AG08395 (cell line): ENCODE measurements around the gene THSD4.
A peak's percentile ranks its signal among the peaks of the same experiment; 100 is the strongest.
"Not testable (repeated sequence)": the region's sequence is repeated elsewhere in the genome, so short reads cannot be mapped to it uniquely, and the experiment has no call there.

ENCODE experiments used
- DNase-seq: peaks from one replicate; pipeline ENCODE4 v3.0.0; 2012; ENCODE audit warnings: mixed read lengths, low spot score

The THSD4 gene

DNA sequence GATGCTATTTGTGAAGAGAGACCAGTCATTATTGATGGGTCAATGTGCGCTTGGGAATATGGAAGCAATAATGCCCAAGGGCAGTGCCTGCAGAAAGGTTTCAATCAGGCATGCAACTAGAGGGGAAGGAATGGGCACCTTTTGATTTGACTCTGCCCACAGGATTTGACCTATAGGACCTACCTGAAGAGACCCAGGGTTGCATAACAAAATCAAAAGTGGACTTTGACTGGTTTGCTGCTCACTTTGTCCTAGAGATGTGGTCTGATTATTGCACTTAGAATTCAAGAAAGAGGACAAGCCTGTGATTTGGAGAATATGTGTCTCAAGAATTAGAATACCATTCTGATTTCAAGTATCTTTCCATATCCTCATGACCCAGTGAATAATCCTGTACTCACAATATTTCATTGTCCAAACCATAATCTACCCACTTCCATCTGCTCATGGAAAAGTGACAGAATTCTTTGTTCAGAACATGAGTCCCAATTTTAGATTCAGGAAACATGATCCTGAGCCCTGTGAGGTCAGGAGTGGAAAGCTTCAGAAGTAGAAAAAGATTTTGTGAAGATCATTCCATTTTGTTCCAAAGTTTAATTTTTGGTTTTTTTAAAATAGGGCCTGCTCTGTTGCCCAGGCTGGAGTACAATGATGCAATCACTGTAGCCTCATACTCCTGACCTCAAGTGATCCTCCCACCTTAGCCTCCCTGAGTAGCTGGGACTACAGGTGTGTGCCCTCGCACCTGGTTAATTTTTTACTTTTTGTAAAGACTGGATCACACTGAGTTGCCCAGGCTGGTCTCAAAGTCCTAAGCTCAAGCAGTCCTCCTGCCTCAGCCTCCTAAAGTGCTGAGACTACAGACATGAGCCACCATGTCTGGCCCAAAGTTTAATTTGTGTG lies 543.8 kb downstream of the THSD4 start:
- DNase-seq: no peak

DNA sequence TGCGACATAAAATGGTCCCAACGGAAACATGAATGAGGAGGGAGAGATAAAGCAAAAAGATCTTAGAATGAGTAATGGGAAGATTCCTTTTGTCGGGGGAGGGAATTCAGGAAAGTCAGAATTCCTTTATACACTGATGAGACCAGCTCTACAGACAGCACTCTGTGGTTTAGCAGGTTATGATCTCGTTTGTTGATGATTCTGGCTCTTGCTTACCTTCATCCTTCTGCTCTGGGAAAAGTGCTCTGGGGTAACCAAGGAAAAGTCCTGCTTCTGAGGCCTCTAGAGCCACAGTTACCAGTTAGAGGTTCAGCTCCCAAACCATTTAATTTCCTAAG lies 544.4 kb downstream of the THSD4 start:
- DNase-seq: no peak

DNA sequence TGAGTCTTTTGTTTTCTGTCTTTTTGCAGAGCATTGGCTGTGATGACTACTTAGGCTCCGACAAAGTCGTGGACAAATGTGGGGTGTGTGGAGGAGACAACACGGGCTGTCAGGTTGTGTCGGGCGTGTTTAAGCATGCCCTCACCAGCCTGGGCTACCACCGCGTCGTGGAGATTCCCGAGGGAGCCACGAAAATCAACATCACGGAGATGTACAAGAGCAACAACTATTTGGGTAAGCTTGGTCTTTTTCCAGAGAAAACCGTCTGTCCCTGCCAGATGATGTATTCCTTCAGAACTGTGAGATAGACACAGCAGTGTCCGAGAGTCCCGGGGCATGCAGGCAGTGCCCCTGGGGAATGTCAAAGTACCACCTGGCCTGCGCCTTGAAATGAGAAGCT lies 545.2 kb downstream of the THSD4 start:
- no peak for DNase-seq

DNA sequence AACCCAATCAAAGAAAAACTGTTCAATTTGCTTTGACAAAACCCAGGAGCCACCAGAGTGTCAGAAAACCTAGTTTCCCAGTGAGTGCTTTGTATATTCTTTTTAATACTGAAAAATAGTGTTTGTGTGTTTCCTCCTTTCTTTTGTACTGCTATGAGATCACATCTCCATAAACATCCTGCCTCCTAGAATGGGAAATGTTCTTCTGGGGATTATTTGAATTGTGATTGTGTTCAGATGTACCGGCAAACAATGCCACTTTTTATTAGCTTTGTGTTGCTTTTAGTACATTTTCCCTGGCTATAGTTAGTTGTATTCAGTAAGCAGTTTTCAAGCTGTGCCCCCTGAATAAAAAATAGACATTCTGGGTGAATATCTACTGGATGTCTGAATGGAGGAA lies 547.0 kb downstream of the THSD4 start:
- no peak for DNase-seq

DNA sequence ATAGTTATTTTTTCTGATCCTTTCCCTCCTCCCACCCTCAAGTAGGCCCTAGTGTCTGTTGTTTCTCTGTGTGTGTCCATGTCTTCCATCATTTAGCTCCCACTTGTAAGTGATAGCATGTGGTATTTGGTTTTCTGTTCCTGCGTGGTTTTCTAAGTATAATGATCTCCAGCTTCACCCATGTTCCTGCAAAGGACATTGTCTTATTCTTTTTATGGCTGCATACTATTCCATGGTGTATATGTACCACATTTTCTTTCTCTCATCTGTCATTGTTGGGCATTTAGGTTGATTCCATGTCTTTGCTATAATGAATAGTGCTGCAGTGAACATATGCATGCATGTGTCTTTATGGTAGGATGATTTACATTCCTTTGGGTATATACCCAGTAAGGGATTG lies 549.4 kb downstream of the THSD4 start:
- no peak for DNase-seq

DNA sequence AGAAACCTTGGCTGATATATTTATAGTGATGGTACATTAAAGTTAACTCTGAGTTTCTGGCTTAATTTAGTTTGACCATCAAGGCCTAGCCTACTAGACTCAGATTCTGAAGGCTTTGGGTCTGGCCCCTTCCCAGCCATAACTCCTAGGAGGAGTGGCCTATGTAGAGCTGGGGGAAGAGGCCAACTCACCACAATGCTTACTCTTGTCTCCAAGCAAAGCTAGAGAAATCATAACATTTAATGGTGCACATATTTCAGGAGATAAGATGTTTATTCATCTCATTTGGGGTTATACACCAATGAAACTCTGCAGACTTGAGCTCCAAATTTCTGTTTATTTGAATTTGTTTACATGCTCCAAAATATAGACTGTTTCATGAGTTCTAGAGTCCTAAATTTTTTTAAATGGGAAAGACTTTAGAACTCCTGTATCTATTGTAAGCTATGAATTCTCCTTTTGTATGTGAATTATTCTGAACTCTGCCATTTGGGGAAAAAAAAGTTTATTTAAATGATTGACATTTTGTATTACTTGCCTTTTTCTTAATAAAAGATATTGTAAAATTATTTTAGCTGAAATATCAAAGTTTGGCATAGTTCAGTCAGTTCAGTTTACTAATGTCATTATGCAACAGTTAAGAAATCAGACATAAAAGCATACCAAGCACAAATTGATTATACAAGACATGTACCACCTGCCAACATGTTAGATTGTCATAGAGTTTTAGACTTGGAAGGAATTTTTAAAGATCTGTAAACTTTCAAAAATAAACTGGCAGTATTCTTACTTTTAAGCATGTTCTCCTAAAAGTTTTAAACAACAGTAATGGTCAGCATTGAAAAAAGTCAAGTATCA lies 551.7 kb downstream of the THSD4 start:
- no peak for DNase-seq

DNA sequence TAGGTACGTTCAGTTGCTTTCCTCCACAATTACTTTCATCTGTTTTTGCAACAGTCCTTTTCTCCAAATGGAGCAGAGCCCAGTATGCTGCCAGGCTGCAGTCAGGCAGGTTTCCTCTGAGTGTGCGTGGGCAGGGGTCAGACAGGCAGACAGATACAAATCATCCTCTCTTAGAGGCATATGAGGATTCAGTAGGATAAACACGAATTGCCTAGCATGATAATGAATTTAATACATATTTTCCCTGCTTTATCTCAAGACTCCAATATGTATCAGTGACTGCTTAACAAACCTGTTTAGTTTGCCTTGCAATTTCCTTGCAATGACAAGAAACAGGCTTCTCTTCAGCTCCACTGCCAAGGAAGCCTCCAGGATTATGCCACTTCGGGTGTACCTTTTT lies 554.4 kb downstream of the THSD4 start:
- DNase-seq: no peak

DNA sequence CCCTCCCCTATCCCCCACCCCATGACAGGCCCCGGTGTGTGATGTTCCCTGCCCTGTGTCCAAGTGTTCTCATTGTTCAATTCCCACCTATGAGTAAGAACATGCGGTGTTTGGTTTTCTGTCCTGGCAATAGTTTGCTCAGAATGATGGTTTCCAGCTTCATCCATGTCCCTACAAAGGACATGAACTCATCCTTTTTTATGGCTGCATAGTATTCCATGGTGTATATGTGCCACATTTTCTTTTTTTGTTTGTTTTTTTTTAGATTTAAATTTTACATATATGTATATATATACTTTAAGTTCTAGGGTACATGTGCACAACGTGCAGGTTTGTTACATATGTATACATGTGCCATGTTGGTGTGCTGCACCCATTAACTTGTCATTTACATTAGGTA lies 555.0 kb downstream of the THSD4 start:
- DNase-seq: not testable (repeated sequence)

DNA sequence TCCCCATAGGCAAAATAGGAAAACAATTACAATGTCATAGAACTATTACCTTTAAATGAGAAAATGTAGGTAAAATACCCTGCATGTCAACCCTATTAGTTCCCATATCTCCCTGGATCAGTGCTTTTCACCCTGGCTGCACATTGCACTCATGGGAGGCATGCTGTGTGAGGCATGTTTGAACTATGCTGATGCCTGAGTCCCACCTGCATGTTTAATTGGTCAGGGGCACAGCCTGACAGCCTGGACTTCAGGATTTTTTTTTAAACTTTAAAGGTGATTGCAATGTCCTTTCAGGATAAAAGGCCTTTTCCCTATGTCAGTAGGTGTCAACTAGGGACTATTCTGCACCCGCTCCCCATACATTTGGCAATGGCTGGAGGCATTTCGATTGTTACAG lies 559.1 kb downstream of the THSD4 start:
- no peak for DNase-seq

DNA sequence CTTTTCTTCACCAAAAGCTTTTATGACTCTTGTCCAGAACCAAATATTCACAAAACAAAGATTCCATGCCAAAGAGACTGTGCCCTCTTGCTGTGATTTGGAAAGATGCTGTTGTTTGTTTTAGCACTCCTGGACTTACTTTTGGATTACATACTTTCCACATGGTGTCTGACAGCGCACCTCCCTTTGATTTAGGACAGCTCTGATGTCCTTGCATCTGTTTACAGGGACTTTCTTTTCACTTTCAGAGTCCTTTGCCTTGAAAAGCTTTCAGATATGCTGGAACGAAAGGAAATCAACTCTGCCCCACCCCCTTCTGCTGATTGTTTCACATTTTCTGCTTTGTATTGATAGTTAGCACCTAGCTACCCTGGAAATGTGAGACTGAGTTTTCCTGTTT lies 562.1 kb downstream of the THSD4 start:
- no peak for DNase-seq

DNA sequence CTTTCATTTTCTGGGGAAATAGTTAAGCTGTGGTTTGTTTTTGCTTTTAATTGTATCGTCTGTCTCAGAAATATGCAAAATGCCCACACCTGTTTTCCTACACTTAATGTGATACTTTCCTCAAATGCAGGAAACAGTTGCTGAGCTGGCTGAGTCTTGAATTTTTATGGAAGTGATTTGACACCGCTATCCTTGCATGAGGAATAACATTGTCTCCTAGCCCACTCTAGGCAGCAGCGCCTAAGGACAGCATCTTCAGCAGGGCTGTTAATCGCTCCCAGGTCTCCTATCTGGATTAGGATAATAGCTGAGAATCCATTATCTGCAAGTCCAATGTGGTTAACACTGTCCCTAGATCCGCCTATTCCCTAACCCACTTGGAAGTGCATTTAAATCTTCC lies 562.5 kb downstream of the THSD4 start:
- no peak for DNase-seq

DNA sequence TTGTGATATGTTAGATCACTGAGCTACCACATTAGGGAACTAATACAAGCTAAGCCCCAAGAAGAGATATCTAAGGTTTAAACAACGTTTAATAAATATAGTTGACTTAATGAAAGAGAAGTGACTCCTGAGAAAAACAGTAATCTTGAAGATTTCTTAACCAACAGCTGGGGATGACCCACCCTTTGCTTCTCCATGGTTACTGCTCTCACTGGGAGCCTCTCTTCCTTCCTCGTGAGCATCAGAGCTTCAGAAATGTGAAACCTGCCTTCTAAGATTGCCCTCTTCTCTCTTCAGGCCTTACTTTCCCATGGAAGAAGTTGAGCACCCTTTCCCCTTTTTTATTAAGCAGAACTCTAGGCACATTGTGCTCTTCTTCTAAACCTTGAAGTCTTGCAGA lies 562.9 kb downstream of the THSD4 start:
- no peak for DNase-seq

DNA sequence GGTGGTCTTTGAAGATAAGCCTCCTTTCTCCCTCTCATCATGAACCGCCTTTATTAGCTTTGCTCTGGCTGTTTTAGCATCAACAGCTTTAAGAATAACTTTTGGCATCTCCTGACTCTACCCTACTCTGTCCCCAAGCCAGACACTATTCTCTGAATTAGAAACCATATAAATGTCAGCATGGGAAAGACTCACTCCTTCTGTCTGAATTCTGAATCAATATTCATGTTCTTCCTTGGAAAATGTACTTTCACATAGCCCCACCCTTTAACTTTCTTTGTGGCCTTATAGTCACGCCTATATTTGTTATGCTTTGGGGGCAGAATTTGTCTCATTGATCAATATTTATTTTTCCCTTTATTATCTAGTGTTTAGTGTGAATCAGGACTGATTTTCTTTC lies 563.3 kb downstream of the THSD4 start:
- DNase-seq: no peak

DNA sequence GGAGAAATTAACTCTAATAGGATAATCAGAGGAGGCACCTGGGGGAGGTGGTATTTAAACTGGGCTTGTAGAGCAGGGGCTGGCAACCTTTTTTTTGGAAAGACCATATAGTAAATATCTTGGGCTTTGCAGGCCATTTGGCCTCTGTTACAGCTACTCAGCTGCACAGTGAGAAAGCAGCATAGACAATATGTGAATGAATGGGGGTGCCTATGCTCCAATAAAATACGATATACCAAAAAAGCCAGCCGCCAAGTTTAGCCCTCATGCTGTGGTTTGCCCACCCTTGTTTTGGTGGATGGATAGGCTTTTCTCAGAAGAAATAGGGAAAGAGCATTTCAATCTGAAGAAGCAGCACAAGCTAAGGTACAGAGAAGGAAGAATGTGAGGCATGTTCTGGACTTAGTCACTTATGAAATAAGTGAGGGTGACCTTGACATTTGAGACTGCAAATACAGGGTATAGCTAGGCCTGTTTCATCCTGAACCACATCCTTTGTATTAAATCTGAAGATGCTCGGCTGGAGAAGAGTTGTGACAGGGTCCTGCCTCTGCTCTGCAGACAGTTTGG lies 564.0 kb downstream of the THSD4 start:
- no peak for DNase-seq

DNA sequence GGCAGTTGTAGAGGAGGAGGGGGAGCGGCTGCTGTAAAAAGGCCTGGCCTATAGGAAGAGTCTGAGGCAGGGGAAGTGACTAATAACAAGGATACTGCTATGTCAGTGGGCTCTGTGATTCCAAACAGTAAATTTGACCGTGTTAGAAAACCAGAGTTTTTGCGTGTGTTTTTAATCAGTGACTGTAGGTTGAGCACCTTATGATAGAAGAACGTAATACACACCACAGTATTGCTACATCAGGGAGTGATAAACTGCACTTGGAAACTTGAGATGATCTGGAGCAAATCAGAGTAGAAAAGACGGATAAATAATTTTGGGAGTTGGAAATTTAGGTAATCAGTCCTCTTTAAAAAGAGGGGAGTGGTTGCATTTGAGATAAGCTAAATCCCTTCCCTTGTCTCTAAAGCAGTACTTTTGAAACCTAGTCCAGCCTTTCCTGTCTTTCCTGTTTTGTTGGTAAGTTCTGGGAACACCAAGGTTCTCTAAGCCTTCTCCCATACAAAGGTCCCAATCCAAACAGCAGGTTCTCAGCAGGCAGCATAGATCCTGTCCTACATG lies 564.6 kb downstream of the THSD4 start:
- DNase-seq: peak; percentile 31

DNA sequence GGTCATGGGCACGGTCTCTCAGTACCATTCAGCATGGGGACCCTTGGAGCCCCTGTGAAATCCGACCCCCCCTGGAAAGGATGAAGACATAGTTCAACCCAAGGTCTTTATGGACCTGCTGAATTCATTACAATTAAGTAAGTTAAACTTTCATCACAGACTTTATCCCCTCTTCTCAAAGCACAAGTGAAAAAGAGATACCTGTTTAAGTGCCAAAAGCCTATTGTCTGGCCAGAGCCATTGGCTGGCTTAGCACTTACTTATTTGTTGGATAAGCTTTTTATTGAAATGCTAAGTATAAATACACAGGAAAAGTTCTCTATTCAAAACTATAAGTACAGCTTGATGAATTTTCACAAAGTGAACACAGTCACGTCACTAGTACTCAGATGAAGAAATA lies 566.7 kb downstream of the THSD4 start:
- DNase-seq: no peak

DNA sequence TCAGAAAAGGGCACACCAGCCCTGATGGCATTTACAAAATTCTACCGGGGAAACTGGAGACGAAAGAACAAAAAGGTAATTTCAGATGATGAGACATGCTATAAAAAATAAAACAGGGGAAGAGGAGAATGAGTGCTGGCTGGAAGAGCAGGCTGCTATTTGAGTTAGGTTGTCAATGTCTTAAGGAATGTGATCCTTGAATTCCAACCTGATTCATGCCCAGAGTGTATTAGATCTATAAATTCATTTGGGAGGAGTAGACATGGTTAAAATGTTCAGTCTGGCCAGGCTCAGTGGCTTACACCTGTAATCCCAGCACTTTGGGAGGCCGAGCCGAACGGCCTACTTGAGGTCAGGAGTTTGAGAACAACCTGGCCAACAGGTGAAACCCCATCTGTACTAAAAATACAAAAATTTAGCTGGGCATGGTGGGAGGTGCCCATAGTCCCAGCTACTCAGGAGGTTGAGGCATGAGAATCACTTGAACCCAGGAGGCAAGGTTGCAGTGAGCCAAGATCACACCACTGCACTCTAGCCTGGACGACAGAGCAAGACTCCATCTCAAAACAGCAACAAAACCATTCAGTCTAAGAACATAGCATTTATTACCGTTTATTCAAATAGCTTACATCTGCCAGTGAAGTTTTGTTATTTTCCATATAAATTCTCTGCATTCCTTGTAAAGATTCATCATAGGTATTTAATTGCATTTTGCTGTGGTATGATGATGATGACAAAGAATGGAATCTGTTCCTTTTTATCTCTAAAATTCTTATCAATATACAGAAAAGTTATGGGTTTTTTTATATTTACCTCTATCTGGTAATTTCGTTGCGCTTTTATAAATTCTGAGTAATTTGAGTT lies 568.4 kb downstream of the THSD4 start:
- DNase-seq: peak; percentile 36

DNA sequence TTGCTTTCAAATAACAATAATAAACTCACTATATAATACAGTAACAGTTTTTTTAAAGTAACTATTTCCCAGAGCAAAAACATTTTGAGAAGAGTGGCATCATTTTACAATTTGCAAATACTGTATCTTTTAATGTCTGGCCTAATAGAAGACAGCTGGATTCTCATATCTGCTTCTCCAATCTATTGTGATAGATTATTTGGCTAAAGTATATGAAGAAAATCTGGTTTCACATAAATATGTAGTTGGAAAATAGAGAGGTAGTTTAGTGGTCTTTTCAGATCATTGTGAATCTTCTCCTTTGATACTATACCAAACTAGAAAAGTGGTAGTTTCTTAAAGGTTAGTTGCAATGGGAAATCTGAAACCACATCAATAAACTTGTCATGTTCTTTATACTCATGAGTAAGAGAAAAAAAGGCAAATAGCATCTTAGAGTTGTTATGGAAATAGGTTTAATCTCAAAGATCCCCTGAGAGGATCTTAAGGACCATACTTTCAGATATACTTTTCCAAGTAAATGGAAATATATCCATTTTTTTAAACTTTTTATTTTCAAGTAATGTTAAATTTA lies 570.2 kb downstream of the THSD4 start:
- no peak for DNase-seq

DNA sequence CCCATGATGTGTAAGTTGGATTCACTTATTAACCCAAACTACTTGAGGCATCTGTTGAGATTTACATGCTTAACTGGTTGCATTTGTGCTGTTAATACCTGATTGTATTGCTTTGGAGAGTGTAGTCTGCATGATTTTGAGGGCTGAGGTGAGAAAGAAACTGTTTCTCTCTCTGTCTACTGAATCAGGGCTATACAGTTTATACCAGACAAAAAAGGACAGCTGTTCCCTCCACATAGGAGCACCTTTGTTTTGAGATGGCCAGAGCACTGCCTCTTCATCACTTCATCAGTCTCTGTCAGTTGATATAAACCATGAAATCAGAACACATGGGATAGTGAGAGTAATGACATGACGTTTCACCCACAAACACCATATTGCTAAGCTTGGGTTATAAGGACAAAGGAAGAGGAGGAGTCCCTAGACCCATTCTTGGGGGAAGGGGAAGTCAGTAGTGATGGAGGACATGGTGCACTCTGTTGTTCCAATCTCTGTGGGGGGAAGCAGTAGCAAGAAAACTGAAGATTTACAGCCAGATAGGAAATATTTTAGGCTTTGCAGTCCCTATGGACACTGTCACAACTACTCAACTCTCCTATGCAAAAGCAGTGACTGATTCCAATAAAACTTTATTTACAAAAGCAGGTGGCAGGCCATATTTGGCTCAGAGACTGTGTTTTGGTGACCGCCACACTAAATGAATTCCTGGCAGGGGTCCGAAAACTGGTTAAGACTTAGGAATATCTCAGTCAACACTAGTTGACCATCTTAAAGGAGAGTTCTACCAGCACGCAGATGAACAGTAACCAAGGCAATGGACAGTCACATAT lies 571.2 kb downstream of the THSD4 start:
- DNase-seq: no peak

DNA sequence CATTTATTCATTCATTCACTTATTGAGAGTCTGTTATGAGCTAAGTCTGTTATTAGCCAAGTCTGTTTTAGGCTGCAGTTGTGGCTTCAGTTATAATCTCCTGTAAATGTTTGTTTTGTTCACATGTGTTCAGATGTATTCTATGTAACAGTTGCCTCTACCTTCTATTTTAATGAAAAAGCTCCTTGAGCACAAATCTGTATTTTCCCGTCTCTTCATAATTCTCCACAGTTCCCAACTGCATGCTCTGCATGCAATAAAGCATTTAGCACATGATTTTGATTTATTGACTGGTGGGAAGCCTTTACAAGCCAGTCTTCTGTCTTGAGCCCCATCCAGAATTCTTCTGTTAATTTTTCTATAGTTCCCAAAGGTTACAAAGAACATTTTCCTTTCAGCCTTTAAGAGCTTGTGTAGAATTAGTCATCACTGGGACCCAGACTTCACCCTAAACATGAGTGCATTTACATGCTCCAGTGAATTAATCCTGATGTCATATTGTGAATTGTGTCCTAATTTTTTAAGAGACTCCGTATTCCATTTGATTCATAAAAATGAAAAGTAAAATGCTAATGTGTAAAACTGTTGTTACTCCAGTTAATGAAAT lies 572.7 kb downstream of the THSD4 start:
- DNase-seq: no peak
